GM18873 (cell line): ENCODE measurements around the gene ACTRT2.

ENCODE experiments used
- ATAC-seq: cut with Tn5 transposase; IDR thresholded peaks from one replicate; pipeline ENCODE4 v1.9.1; 2021; ENCODE audit warnings: mild to moderate bottlenecking, moderate library complexity, moderate number of reproducible peaks; ENCODE audit not compliant: unreplicated experiment, low FRiP score

ACTRT2 gene

DNA sequence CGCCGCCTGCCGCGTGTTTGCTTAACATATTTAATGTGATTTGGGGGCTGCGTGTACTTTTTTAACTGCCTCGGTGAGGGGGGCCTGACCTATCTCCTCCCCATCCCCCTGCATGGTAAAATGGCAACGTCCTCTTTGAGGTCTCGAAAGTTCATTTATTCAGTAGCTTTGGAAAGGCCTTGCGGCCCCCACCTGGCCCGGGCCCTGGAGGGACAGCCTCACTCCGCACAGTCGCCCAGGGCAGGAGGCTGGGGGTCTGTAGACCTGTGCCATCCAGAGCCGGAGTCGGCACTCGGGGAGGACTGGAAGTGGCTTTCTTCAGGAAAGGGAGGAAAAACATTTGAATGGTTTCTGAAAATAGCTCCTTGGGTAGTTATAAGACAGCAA is 38.0 kb upstream of the ACTRT2 start:
- ATAC-seq, result no peak

DNA sequence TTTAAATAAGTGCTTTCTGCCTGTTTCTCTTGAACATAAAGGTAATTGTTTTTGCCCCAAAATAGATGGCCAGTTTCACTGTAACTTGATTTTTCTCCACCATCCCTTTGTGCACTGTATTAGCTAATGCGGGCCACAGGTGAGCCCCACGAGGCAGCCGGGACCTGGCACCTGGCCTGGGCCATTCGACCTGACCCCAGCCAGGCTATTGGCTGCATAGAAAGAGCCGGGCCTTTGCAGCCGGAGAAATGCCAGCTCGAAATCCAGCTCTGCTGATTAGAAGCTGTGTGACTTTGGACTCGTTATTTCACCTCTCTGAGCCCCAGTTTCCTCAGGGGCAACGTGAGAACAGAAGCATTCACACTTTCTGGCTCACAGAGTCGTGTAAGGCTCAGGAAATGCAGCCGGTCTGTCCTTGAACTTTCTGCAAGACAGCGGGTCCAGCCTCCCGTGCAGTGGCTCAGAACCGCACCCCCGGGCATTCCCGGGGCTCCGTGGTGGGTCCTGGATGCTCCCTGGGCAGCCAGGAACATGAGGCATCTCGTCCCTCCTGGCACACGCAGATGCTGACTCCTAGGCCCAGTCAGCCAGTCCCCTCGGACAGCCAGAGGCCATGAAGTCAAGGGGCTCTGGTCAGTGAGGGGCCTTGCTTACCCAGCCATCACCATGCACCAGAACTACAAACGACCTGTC is 37.4 kb upstream of the ACTRT2 start:
- ATAC-seq, result no peak

DNA sequence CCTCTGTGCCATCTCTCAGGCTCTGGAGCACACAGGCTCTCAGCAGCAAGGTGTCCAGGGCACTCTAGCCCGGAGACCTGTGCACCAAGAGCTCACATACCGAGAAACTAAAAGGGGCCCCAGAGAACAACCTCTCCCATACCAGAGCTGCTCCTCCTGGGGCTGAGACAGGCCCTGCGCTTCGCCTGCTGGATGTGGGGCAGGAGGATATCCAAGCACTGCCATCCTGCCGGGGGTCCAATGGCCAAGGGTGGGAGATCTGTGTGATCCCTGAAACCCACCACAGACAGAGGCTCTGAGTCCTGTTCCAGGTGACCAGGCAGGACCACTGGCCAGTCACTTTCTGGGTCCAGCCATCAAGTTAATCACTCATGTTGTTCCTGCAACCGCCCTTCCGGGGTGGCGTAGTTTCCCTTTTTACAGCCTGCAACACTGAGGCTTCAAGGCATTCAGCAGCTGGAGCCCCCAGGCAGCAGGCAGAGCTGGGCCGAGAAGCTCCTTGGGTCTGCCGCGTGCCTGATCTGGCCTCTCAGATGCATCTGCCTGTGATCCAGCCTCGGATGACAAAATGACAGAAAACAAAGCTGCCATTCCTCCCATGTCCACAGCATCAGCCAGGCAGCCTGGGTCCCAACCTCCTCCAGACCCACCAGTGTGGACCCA is 36.7 kb upstream of the ACTRT2 start:
- ATAC-seq, result no peak

DNA sequence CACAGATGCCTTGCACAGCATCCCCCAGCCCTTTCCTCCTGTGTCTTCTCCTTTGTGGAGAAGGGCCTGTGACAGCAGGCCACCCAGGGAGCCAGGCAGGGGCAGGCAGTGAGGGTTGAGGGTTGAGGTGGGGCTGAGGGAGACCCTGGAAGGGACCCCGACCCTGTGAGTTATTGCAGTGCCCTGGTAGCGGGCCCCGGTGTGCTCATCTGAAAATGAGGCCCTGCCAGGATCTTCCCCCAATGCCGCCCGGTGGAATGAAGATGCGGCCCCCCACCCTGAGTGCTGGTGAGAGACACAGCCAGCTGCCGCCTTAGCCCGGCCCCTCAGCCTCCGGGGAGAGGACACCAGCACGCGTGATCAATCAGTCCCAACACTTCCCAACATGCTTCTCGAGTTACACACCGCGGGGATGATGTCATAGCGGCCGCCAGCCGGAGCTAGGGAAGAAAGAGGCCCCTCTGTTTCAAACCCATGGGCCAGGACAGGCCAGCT is 36.2 kb upstream of the ACTRT2 start:
- ATAC-seq, result no peak

DNA sequence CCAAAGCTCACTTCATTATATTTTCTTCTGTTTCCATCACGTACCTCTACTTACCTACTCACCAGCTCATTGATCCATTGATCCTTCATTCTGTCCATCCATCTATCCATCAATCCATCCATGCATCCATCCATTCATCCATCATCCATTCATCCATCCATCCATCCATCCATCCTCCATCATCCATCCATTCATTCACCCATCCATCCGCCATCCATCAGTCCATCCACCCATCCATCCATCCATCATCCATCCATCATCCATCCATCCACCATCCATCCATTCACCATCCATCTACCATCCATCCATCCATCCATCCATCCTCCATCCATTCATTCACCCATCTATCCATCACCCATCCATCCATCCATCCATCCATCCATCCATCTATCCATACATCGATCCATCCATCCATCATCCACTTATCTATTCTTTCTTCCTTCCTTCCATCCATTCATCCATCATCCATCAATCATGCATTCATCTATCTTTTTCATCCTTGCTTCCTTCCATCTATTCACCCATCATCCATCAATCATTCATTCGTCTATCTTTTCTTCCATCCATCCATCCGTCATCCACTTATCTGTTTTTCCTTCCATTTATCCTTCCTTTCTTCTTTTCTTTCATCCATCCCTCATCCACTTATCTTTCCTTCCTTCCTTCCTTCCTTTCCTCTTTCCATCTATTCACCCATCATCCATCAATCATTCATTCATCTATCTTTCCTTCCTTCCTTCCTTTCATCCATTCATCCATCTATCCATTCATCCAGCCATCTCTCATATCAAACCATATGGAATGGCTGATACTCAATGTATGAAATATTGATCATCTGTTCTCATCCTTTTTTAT is 35.3 kb upstream of the ACTRT2 start:
- ATAC-seq, result no peak

DNA sequence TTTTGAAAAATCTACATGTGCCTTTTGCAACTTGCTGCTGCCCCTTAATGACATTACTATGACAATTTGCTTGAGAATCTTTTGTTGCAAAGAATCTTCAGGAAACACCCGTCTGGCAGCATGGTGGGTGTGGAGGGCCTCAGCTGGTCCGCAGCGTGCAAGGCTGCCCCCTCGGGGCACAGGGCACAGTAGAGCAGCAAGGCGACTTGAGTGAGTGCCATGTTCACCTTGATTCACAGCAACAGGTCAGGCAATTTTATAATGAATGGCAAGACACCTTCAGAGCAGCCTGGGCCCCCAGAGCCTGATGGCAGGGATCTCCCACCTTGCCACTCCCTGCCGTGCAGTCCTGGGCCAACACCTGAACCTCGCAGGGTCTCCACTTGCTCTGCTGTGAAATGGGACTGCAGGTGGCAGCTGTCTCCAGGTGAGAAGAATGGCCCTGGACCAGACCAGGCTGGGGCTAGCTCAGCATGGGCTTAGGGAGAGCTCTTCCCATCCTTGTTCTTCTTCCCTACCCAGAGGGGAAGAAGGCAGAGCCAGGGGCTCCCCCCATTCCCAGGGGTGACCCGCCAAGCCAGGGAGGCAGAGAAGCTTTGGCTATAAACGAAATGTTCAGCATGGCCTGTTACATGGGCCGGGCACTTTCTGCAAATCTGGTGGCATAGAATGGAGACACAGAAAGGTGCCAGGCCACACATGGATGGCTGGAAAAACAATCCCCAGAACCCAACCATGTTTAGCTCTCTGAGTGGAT is 34.5 kb upstream of the ACTRT2 start:
- no peak for ATAC-seq

DNA sequence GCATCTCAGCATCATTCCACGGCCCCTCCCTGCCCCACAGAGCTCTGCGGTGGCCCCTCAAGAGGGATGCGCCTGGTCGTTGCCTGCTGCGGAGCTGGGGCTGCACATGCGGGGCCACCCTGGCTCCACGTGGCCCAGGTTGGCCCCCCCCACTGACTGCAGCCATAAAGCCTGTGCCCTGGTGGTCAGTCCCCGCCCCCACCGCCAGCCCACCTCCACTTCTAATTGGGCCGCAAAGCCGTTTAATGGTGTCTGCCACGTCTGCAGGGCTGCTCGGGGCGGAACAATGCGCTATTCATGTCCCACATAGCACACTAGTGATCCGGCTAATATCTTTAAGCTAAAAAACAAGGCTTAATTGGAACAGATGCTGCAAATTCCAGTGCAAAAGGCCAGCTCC is 33.5 kb upstream of the ACTRT2 start:
- no peak for ATAC-seq

DNA sequence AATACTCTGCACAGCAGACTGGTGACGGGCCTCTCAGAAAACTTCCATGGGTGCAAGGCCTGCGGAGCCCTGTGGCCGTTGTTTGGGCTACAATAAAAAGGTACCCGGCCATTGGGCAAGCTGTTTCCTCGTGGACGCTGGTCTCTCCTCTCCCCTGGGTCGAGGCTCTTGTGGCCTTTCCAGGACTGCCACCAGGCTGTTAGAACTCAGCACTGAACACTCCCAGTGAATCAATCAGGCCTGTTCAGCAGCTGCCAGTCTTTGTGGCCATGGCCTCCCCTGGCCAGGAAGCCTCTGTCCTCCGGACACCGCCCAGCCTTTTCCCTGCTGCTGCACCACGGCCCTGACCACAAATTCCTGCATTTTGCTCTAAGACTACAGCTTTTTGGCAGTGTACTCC is 33.0 kb upstream of the ACTRT2 start:
- ATAC-seq, result no peak

DNA sequence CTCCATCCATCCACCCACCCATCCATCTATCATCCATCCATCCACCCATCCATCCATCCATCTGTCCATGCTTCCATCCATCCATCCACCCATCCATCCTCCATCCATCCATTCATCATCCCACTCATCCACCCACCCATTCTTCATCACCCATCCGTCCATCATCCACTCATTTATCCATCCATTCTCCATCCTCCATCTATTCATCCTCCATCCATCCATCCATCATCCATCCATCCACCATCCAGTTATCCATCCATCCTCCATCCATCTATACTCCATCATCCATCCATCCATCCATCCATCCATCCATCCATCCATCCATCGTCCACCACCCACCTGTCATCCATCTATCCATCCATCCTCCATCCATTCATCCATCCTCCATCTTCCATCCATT is 32.1 kb upstream of the ACTRT2 start:
- ATAC-seq, result no peak

DNA sequence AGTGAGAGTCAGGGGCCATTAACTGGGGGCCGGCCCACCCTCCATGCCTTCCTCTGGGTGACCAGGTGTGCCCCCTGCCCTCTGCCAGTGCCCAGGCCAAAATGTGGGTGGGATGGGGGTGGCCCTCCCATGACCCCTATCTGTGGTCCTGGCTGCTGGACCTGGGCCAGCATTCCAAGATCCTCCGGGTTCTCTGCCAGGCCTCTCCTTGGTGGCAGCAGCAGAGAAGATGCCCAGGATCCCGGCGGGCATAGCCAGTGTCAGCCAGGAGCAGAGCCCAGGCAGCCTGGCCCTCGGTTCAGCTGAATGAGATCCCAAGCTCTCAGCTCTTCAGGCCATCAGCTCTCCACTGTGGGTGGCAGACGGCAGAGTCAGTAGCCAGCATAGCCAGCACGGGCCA is 31.3 kb upstream of the ACTRT2 start:
- ATAC-seq, result no peak

DNA sequence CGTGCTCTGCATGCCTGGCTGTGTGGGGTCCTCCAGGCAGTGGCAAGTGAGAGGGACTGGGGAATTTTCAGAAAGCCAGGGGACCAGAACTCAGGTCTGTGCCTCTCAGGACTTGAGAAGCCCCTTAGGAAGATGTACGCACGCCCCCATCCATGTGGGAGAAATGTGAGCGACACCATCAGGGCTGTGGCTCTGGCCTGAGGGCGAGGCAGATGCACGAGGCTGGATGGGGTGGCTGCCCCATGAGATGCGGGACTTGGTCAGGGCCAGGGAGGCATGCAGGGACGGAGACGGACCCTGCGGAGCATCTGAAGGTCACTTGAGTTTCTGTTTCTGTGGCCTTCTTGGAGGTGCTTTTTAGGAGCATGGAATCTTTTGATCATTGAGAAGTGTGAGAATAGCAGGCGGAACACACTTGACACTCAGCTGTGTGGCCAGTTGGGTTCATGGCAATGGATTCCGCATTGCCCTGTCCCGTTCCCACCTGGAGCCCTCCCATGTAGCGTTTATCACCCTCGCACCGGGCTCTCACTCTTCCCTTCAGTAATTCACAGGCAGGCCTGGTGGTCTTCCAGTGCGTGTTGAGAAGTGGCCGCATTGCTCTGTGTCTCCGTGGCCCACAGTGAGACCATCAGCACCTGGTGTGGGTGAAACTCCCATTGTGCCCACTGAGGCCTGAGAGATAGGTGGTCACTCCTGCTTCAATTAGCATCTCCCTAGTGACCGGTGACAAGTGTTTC is 30.7 kb upstream of the ACTRT2 start:
- no peak for ATAC-seq

DNA sequence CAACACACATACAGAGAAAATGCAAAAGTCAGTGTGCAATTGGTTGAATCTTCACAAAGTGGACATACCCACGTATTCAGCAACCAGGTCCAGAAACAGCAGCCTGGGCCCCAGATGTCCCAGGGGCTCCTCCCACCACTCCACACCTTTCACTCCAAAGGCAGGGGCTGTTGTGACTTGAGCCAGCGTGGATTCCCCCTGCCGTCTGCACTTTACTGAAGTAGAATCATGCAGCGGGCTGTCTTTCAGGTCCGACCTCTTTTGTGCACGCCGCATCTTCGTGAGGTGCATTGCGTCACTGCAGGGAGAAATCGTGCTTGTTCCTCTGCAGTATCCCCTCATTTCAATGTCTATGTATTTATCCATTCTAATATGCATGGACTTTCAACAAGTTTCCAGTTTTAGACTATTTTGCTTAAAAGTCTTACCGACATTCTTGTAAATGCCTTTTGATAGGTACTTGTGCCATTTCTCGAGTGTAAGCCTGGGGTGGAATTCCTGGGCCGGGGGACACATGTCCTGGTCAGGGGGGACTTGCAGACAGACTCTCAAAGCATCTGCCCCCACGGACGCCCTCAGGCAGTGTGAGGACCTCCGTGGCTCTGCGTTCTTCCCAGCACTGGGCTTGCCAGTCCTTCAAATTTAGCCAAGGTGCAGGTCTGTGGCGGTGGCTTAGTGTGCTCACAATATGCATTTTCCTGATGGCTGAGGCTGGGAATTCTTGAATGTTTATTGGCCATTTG is 29.3 kb upstream of the ACTRT2 start:
- no peak for ATAC-seq

DNA sequence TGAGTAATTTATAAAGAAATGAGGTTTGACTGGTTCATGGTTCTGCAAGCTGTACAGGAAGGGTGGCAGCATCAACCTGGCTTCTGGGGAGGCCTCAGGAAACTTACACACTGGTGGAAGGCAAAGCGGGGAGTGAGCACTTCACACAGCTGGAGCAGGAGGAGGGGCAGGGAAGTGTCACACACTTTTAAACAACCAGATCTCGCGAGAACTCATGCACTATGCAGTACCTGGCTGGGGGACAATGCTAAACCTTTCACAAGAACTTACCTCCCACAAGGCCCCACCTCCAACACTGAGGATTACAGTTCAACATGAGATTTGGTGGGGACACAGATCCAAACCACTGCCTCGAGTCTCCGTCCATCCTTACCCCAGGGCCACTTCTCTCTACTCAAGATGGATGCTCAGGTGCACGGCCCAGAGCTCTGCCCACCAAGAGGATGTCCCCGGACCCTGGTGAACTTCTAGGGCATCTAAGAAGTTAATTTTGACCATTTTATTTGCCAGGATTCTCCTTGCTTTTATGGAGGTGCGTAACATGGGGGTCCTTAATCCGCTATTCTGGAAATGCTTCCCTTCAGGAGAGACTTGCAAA is 22.7 kb upstream of the ACTRT2 start:
- no peak for ATAC-seq

DNA sequence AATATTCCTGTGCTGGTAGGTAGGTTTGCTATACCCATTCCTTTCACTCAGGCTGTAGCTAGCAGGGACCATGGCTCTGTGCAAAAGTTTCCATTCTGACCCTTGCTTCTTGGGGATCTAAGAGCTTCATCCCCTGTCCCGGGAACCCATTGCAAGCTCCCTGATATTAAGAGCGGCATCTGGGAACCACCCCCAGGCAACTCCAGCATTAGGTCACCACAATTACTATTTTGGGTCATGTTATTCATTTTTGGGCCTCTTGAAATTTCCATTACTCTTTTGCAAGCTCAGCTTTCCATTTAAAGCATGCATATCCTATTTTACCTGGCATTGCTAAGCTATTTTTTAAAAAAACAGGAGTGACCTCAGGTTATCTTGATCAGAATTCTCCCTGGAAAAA is 22.1 kb upstream of the ACTRT2 start:
- ATAC-seq, result no peak

DNA sequence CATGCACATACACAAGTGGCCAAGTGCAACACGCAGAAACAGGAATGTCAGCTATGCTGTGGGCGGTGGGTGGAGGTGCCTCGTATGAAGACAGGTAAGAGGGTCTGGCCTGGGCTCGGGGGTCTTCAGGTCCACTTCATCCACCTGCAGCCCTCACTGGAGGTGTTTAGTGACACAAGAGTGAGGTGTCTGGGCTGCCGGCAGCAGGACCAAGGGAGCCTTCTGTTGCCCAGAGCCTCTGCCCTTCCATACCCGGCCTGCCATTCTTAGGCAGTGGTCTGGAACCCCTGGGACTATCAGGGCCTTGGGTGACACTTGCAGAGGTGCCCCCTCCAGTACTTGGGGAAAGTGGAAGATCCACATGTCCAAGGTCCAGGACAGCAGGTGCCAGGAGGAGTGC is 21.7 kb upstream of the ACTRT2 start:
- no peak for ATAC-seq

DNA sequence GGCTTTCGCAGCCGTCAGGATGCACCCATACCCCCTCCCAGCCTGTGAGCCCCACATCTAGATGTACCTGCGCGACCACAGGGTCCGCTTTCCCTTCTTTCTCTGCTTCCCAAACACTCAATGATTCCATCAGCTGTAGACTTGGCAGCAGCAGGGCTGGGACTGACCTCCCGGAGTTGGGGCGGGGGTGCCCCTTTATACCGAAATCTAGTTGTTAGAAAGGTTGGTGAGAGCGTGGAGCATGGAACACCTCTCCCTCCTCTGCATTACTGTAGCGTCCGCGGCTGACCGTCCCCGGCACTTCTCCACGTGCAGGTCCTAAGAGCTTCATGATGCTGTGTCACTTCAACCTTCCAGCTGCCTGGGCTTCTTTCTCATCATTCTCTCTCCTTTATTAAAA is 21.1 kb upstream of the ACTRT2 start:
- no peak for ATAC-seq

DNA sequence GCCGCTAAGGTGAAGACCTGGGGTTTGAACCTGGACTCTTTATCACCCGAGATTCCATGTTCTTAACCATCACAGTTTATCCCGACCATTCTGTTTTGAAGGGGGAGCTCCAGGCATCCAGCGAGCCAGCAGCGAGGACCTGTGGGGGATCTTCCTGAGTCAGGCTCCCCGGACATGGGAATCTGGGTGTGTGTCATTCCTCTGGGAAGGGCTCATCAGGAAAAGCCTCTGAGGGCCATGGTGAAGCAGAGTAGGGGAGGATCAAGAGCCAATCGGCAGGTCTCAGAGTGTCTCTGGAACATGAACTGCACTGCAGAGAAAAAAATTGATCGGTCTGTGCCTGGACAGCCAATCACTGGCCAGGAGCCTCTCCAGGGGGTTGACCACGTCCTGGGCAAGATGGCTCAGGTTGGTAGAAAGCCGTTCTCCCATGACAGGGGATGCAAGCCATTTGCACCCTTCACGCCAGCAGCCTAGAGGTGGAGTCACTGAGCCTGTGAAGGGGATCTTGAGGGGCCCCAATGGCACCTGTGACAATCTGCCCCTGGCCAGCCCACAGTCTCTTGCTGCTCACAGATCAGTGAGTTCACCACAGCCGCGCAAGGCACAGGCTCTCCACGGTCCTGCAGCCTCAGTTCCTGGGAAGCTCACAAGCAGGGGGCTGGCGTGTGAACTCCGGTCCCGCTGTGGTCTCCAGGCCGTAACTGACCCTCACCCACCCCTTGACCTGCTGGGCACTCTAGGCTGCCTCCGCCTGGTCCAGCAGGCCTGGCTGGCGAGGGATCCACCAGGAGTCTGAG is 20.4 kb upstream of the ACTRT2 start:
- ATAC-seq, result no peak
